GM12865 (cell line): ENCODE results near the gene NGF.

Source experiments
- DNase-seq: peaks from one replicate; pipeline ENCODE4 v3.0.0; 2010; ENCODE audit warnings: low read depth
- H3K4me3 ChIP-seq: 2 replicates; pipeline ENCODE4 v1.5.1; 2011; ENCODE audit warnings: mild to moderate bottlenecking, low read depth, low read length, control low read depth
- TF ChIP-seq, protein P1 (sequence below): IDR thresholded peaks from 2 replicates; pipeline ENCODE4 v1.5.1; 2011; ENCODE audit warnings: low read length, control low read depth, low read depth, inconsistent platforms; ENCODE audit not compliant: insufficient read depth; ENCODE audit errors: missing control alignments

The NGF gene

DNA sequence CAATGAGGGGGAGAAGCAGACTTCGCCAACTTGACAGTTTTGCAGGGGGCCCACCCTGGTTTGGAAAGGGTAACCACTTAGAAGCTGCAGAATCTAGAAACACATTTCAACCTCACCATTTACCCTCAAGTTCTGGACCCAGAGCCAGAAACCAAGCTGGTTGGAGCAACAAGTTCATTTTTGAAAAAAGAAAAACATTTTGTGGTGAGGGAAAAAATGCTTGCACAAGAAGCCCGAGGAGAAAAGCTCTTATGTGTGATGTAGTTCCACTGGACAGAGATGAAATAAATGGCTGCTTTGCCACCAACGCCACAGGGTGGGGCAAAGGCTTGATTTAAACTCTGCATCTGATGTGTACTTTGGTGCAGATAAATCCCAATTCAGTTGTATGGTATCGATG lies 10.6 kb upstream of the NGF start:
- no peak for DNase-seq
- TF ChIP-seq, protein P1, sequence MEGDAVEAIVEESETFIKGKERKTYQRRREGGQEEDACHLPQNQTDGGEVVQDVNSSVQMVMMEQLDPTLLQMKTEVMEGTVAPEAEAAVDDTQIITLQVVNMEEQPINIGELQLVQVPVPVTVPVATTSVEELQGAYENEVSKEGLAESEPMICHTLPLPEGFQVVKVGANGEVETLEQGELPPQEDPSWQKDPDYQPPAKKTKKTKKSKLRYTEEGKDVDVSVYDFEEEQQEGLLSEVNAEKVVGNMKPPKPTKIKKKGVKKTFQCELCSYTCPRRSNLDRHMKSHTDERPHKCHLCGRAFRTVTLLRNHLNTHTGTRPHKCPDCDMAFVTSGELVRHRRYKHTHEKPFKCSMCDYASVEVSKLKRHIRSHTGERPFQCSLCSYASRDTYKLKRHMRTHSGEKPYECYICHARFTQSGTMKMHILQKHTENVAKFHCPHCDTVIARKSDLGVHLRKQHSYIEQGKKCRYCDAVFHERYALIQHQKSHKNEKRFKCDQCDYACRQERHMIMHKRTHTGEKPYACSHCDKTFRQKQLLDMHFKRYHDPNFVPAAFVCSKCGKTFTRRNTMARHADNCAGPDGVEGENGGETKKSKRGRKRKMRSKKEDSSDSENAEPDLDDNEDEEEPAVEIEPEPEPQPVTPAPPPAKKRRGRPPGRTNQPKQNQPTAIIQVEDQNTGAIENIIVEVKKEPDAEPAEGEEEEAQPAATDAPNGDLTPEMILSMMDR, result no peak
- H3K4me3 ChIP-seq, result no peak overlapping the region

DNA sequence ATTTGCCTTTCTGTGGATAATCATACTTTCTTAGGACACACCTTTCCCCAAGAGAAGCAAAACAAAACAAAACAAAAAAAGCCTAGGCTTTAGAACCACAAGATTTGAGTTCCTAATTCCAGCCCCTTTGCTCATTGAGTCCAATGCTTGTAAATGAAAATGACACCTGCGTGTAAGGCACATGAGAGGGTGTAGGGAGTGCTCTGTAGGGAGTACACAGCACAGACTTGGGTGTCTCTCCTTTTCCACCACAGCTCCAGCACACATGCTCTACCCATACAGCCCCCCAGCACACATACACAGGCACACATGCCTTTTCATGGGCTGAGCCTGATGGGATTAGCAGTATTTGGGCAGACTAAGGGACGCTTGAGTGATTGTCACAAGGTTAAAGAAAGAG lies 9.2 kb upstream of the NGF start:
- no peak for DNase-seq
- no peak overlapping the region for H3K4me3 ChIP-seq
- TF ChIP-seq, protein P1, result no peak

- no peak for DNase-seq
- TF ChIP-seq, protein P1, result no peak
- no peak overlapping the region for H3K4me3 ChIP-seq
These were observed 5.2 kb upstream of the NGF start for GRCh38 chr1:115343200-115343737.

DNA sequence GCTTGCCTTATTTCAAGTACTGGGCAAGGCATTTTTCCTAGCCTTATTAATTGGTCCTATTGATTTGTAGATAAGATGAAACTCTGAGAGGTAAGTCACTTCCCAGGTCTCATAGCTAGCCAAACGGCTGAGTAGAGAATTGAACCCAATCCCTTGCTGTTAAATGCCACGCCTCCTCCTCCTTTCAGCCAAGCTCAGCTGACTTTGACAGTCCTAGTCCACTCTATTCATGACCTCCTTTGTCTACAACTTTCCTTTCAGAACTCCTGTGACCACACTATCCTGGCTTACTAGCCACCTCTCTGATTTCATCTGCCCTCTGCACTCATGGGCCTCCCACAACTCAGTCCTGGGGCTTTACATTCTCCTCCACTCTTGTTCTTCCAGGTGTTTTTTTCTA lies 3.9 kb upstream of the NGF start:
- no peak for DNase-seq
- TF ChIP-seq, protein P1, result no peak
- H3K4me3 ChIP-seq, result no peak overlapping the region

DNA sequence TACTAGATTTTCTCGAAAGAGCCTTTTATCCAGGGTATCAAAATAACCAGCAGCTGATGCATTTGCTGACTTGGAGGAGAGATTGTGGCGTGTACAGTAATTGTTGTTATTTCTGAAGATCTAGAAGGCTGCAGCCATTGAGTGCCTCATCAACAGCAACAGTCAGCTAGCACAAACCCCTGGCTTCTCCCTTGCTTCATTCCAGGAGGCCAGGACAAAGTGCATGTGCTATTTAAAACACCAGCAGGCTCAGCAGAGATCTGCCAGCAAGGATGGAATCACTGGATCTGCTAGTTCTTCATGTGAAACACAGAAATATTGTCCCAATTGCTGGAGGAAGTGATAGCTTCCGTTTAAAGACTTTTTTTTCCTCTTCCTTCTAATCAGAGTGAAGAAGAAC lies 2.8 kb upstream of the NGF start:
- no peak for DNase-seq
- no peak overlapping the region for H3K4me3 ChIP-seq
- TF ChIP-seq, protein P1, result no peak

DNA sequence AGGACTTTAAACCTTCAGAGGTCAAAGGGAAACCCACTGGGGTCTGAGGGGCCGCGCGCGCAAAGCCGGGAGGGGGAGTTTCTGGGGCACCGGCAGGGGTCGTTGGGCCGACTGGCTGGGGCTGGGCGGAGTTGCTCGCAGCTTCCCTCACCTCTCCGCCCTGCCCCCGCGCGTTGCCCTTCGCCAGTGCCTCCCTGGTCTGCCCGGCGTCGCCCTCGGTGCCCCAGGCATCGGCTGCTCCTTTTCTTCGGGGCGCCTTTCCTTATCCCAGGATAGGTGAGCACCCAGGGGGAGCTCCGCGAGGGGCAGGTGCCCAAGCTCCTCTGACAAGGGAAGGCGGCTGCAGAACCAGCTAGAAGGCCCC lies 390 bp upstream of the NGF start:
- no peak overlapping the region for H3K4me3 ChIP-seq
- TF ChIP-seq, protein P1, result no peak
- no peak for DNase-seq

GRCh38 chr1:115337276-115337632 lies 795 bp downstream of the NGF start:
- TF ChIP-seq, protein P1, result no peak
- DNase-seq, result no peak
- H3K4me3 ChIP-seq, result no peak overlapping the region
